Gastrocnemius medialis (tissue), 4 donors: ENCODE results near the gene HS2ST1. TPM values are rescaled to one million over a fixed set of nuclear protein-coding genes. Genes with fewer than 3 reads are reported as not detected.

Experiments
- ATAC-seq, 2 donors: fragments of 150-250 bp; one replicate each; pipeline ENCODE4 v1.9.1; 2016
- DNase-seq, 2 donors: peaks; one replicate each; pipeline ENCODE4 v3.0.0-alpha.2; 2019
- H3K27ac ChIP-seq, 4 donors: fragments of 200-600 bp; sonication (generic); 1 replicate in 1 of 4; 2 replicates in 3 of 4; pipeline ENCODE4 v1.5.1; 2016 to 2018; ENCODE audit warnings: mild to moderate bottlenecking in 2 of 4, moderate library complexity in 1 of 4
- H3K27me3 ChIP-seq, 3 donors: fragments of 200-600 bp; sonication (generic) in 2 of 3; 1 replicate in 1 of 3; 2 replicates in 2 of 3; pipeline versions ENCODE4 v1.5.1 to v1.6.0; 2016 to 2019; ENCODE audit warnings: mild to moderate bottlenecking in 1 of 3, moderate library complexity in 1 of 3
- H3K36me3 ChIP-seq, 2 donors: fragments of 200-600 bp; sonication (generic) in 1 of 2; one replicate each; pipeline ENCODE4 v1.5.1; 2017 to 2018
- H3K4me1 ChIP-seq, 2 donors: fragments of 200-600 bp; sonication (generic) in 1 of 2; one replicate each; pipeline ENCODE4 v1.5.1; 2016 to 2017; ENCODE audit warnings: mild to moderate bottlenecking in 2 of 2
- H3K4me3 ChIP-seq, 4 donors: fragments of 200-600 bp; sonication (generic) in 3 of 4; 1 replicate in 1 of 4; 2 replicates in 3 of 4; pipeline ENCODE4 v1.5.1; 2016 to 2019; ENCODE audit warnings: mild to moderate bottlenecking in 2 of 4
- H3K9me3 ChIP-seq, 3 donors: fragments of 200-600 bp; sonication (generic) in 2 of 3; 1 replicate in 1 of 3; 2 replicates in 2 of 3; pipeline ENCODE4 v1.5.1; 2016 to 2019
- CTCF ChIP-seq, 5 experiments: fragments of 450-650 bp in 3 of 5; fragments of 200-600 bp in 2 of 5; sonication (generic) in 2 of 5; IDR thresholded peaks in 4 of 5; conservative IDR thresholded peaks in 1 of 5; 1 replicate in 4 of 5; 2 replicates in 1 of 5; pipeline ENCODE4 v1.5.1; 2016 to 2019; ENCODE audit warnings: antibody characterized with exemption in 5 of 5, mild to moderate bottlenecking in 3 of 5, moderate library complexity in 3 of 5
- POLR2A ChIP-seq, 2 donors: fragments of 450-650 bp; IDR thresholded peaks; one replicate each; pipeline ENCODE4 v1.6.1; 2017; ENCODE audit warnings: antibody characterized with exemption in 2 of 2, mild to moderate bottlenecking in 2 of 2, moderate library complexity in 2 of 2
- in situ Hi-C, 4 donors: fragments of 200-750 bp; cut with MboI; loops; one replicate each; pipeline versions ENCODE4 v1.15.0 to v1.8.0; 2017; ENCODE audit warnings: low sequenced_read_pairs in 4 of 4
- intact Hi-C: fragments of 100-400 bp; cut with DNase I; formaldehyde crosslinking; loops from one replicate; pipeline ENCODE4 v1.15.1; 2023; ENCODE audit warnings: low total_unique reads
- total RNA-seq, 4 donors: library from RNA; depleted of rRNA; stranded (reverse); fragments of >200 nt; gene quantifications; one replicate each; pipeline versions ENCODE4 v1.1.0 to v1.2.3, GENCODE V29; 2016

Gene HS2ST1
- total RNA-seq, 4 donors from 2014 or later: 4.1 to 8.2 (median 6.8) TPM

GRCh38 chr1:87052961-87053360 lies 138.5 kb downstream of the HS2ST1 start:
- TF ChIP-seq POLR2A (IDR thresholded peaks at IDR 0.05) (no peak), CTCF (IDR thresholded peaks at IDR 0.05 in 4 of 5, conservative IDR thresholded peaks at IDR 0.05 in 1 of 5) (no peak)
- in situ Hi-C loops (loop anchor here in 1 of 4 donors (25.0 kb wide), 1 partner anchor 666 kb away; the partner anchor contains the start of gene ODF2L), intact Hi-C loops (no loop called here)
- H3K36me3 ChIP-seq: no peaks in the 10 kb centered on the region
- H3K27me3 ChIP-seq: no peaks in the 10 kb centered on the region
- no peak overlapping the region for H3K27ac ChIP-seq
- H3K4me3 ChIP-seq: no peak overlapping the region
- ATAC-seq (no peak), DNase-seq (no peak)
- H3K9me3 ChIP-seq: peaks cover 0 to 4% (median 0%) of the 10 kb centered on the region in 3 donors
- peaks cover 0 to 2% of the 10 kb centered on the region in 2 donors for H3K4me1 ChIP-seq

- ATAC-seq (no peak), DNase-seq (no peak)
- no peaks in the 10 kb centered on the region for H3K27me3 ChIP-seq
- H3K9me3 ChIP-seq: no peaks in the 10 kb centered on the region
- no peak for TF ChIP-seq CTCF (IDR thresholded peaks at IDR 0.05 in 4 of 5, conservative IDR thresholded peaks at IDR 0.05 in 1 of 5)
- TF ChIP-seq POLR2A (IDR thresholded peaks at IDR 0.05): no peak
- intact Hi-C loops: no loop called here
- no peak overlapping the region for H3K4me3 ChIP-seq
- in situ Hi-C loops: loop anchor here in 1 of 4 donors (25.0 kb wide), 1 partner anchor 666 kb away; the partner anchor contains the start of gene ODF2L
- no peaks in the 10 kb centered on the region for H3K36me3 ChIP-seq
- H3K27ac ChIP-seq: no peak overlapping the region
- peaks cover 0 to 4% of the 10 kb centered on the region in 2 donors for H3K4me1 ChIP-seq
These were observed 139.0 kb downstream of the HS2ST1 start for GRCh38 chr1:87053446-87053845.

GRCh38 chr1:87056974-87057373 lies 142.5 kb downstream of the HS2ST1 start:
- Histone ChIP-seq H3K9me3 (no peaks in the 10 kb centered on the region), H3K4me1 (peaks cover 4 to 8% of the 10 kb centered on the region in 2 donors), H3K36me3 (no peaks in the 10 kb centered on the region), H3K4me3 (no peak overlapping the region), H3K27me3 (no peaks in the 10 kb centered on the region), H3K27ac (no peak overlapping the region)
- no peak for ATAC-seq
- DNase-seq: no peak
- in situ Hi-C loops: loop anchor here in 1 of 4 donors (25.0 kb wide), 1 partner anchor 670 kb away; the partner anchor contains the start of gene ODF2L
- TF ChIP-seq POLR2A (IDR thresholded peaks at IDR 0.05) (no peak), CTCF (IDR thresholded peaks at IDR 0.05 in 4 of 5, conservative IDR thresholded peaks at IDR 0.05 in 1 of 5) (no peak)
- intact Hi-C loops: no loop called here

GRCh38 chr1:87058343-87058649 lies 143.9 kb downstream of the HS2ST1 start:
- intact Hi-C loops: no loop called here
- no peak overlapping the region for H3K4me3 ChIP-seq

More at GRCh38 chr1:87058343-87058649, 143.9 kb downstream of the HS2ST1 start:
- Histone ChIP-seq H3K4me1 (peaks cover 4 to 8% of the 10 kb centered on the region in 2 donors), H3K27ac (no peak overlapping the region), H3K36me3 (no peaks in the 10 kb centered on the region), H3K9me3 (no peaks in the 10 kb centered on the region), H3K27me3 (no peaks in the 10 kb centered on the region)
- in situ Hi-C loops: loop anchor here in 1 of 4 donors (25.0 kb wide), 1 partner anchor 671 kb away; the partner anchor contains the start of gene ODF2L
- no peak for ATAC-seq
- TF ChIP-seq CTCF (IDR thresholded peaks at IDR 0.05 in 4 of 5, conservative IDR thresholded peaks at IDR 0.05 in 1 of 5): no peak
- TF ChIP-seq POLR2A (IDR thresholded peaks at IDR 0.05): no peak
- no peak for DNase-seq
